Activated T-cell treated with anti-CD3 and anti-CD28 coated beads for 48 hours (primary cell): ENCODE data around the gene SLC15A2.
"Not testable (repeated sequence)": the region's sequence is repeated elsewhere in the genome, so short reads cannot be mapped to it uniquely, and the experiment has no call there.

Source experiments
- DNase-seq: peaks from one replicate; pipeline ENCODE4 v3.0.0-alpha.2; 2020; ENCODE audit warnings: low read depth

The SLC15A2 gene

GRCh38 chr3:121894301-121894990, at the start of gene SLC15A2:
Gene SLC15A2 (plus strand): TSS chr3:121894401. CDS start chr3:121894477, 76 bp downstream.
- DNase-seq, result no peak

GRCh38 chr3:121844892-121845291, 49.3 kb upstream of the SLC15A2 start:
- no peak for DNase-seq

GRCh38 chr3:121852256-121852655, 41.9 kb upstream of the SLC15A2 start:
- no peak for DNase-seq

- no peak for DNase-seq
Measured at GRCh38 chr3:121855555-121855954, 38.6 kb upstream of the SLC15A2 start.

- not testable (repeated sequence) for DNase-seq
Measured at GRCh38 chr3:121857778-121858177, 36.4 kb upstream of the SLC15A2 start.

- DNase-seq, result not testable (repeated sequence)
Measured at GRCh38 chr3:121863247-121863646, 31.0 kb upstream of the SLC15A2 start.

- no peak for DNase-seq
Measured at GRCh38 chr3:121863801-121864200, 30.4 kb upstream of the SLC15A2 start.

- DNase-seq, result no peak
Measured at GRCh38 chr3:121869736-121870135, 24.5 kb upstream of the SLC15A2 start.

GRCh38 chr3:121870717-121871116, 23.5 kb upstream of the SLC15A2 start:
- DNase-seq, result no peak

- DNase-seq, result no peak
Measured at GRCh38 chr3:121871430-121871829, 22.8 kb upstream of the SLC15A2 start.

GRCh38 chr3:121878411-121878810, 15.8 kb upstream of the SLC15A2 start:
- no peak for DNase-seq

- no peak for DNase-seq
Measured at GRCh38 chr3:121883507-121883906, 10.7 kb upstream of the SLC15A2 start.

- DNase-seq, result no peak
Measured at GRCh38 chr3:121885386-121885785, 8.8 kb upstream of the SLC15A2 start.

GRCh38 chr3:121895121-121895520, 920 bp downstream of the SLC15A2 start:
- no peak for DNase-seq

GRCh38 chr3:121895736-121896135, 1.5 kb downstream of the SLC15A2 start:
- no peak for DNase-seq

GRCh38 chr3:121896823-121897222, 2.6 kb downstream of the SLC15A2 start:
- no peak for DNase-seq

GRCh38 chr3:121897296-121897695, 3.1 kb downstream of the SLC15A2 start:
- DNase-seq, result no peak

GRCh38 chr3:121913305-121913990, 19.2 kb downstream of the SLC15A2 start:
- no peak for DNase-seq

GRCh38 chr3:121914081-121914998, 20.1 kb downstream of the SLC15A2 start:
- no peak for DNase-seq

- no peak for DNase-seq
Measured at GRCh38 chr3:121916189-121916588, 22.0 kb downstream of the SLC15A2 start.

- DNase-seq, result no peak
Measured at GRCh38 chr3:121918779-121919483, 24.7 kb downstream of the SLC15A2 start.

- no peak for DNase-seq
Measured at GRCh38 chr3:121924734-121925133, 30.5 kb downstream of the SLC15A2 start.
